Activated B cell treated with CpG ODN at 0.5 μM for 24 hours (primary cell): ENCODE data around the gene ARHGAP4. TPM values are rescaled to one million over a fixed set of nuclear protein-coding genes. Genes with fewer than 3 reads are reported as not detected.

Experiments
- ATAC-seq: fragments of 200-7000 bp; cut with Tn5 transposase; one replicate; pipeline ENCODE4 v1.10.0; 2021; ENCODE audit warnings: low read depth, mild to moderate bottlenecking, moderate library complexity
- CTCF ChIA-PET: fragments of 350-600 bp; sonication (Branson Sonifier 250); formaldehyde crosslinking; loops from one replicate; lab custom pipeline; 2021; ENCODE audit warnings: antibody characterized with exemption; lab: Charles Lee
- POLR2A ChIA-PET: fragments of 350-600 bp; sonication (Branson Sonifier 250); formaldehyde crosslinking; loops from one replicate; lab custom pipeline; 2021; ENCODE audit warnings: antibody characterized with exemption; lab: Charles Lee
- DNase-seq: peaks from one replicate; pipeline ENCODE4 v3.0.0; 2022
- H3K27ac Mint-ChIP-seq: one replicate; pipeline ENCODE4 v1.8.0; 2020; ENCODE audit warnings: mixed read lengths
- H3K27me3 Mint-ChIP-seq: one replicate; pipeline ENCODE4 v1.8.0; 2021; ENCODE audit warnings: mixed read lengths
- H3K36me3 Mint-ChIP-seq: one replicate; pipeline ENCODE4 v1.8.0; 2021; ENCODE audit warnings: low read depth, mixed read lengths
- H3K4me1 Mint-ChIP-seq: one replicate; pipeline ENCODE4 v1.8.0; 2021; ENCODE audit warnings: mixed read lengths
- H3K4me3 Mint-ChIP-seq: one replicate; pipeline ENCODE4 v1.8.0; 2020; ENCODE audit warnings: mild to moderate bottlenecking, mixed read lengths
- H3K9me3 Mint-ChIP-seq: one replicate; pipeline ENCODE4 v1.8.0; 2020; ENCODE audit warnings: mixed read lengths
- intact Hi-C: fragments of 100-400 bp; cut with micrococcal nuclease; formaldehyde crosslinking; loops from one replicate; pipeline ENCODE4 v1.15.1; 2024
- total RNA-seq: library from RNA; stranded (reverse); gene quantifications from 2 replicates; pipeline ENCODE4 v1.2.3, GENCODE V29; 2022
- TF ChIP-seq, protein P1 (sequence below): fragments of 200-600 bp; IDR thresholded peaks from one replicate; pipeline ENCODE4 v1.8.0; 2022; ENCODE audit warnings: antibody characterized with exemption, mild to moderate bottlenecking

ARHGAP4 gene
- total RNA-seq, 1 donor from 2014 or later, result 158 TPM

DNA sequence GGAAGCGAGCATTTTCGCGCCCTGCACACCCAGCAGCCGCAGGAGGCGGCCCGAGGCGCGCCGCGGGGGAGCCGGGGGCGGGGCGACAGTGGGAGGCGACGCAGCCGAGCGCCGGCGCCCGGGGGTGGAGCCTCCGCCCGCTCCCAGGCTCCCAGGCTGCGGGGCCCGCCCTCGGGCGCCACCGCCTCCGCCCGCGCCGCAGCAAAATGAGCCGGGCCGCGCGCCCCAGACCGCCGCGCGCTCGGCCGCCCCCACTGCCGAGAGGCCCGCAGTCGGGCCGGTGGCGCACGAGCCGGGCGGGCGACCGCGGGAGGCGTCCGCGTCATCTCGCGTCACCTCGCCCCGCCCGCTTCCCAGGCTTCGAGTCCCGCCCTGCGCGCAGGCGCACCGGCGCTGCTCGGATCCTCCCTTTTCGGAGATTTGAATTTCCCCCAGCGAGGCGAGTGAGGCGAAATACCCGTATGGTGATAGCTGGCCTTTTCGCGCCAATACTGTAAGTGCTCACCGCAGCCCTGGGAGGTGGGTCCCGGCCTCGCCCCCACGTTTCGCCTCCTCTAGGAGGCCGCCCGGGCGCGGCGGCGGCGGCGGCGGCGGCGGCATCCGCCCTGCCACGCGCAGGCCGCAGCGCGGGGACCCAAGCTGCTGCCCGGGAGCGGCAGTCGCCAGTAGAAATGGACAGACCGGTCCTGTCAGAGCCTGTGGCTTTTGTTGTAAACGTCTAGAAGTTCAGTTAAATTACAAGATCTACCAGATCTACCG lies 46.5 kb upstream of the ARHGAP4 start, which contains the start of gene TMEM187:
Gene TMEM187, plus strand, starts transcription at position 387 of the 759 bp plus-strand sequence. CDS start 9,309 bp downstream, outside the sequence.
- H3K4me1 Mint-ChIP-seq, result peaks cover 36% of the 10 kb centered on the region
- ATAC-seq (peak; percentile 60), DNase-seq (peak; percentile 75)
- H3K27ac Mint-ChIP-seq, result peak within 1 kb of the TSS; percentile 100
- ChIA-PET CTCF (interaction anchor here (1.9 kb wide), 1 partner anchor 25 kb away, joined by 6 read pairs; no protein-coding TSS in a partner anchor), POLR2A (interaction anchor here (0.9 to 8.1 kb wide), 9 partner anchors 9 to 406 kb away, joined by 3 to 114 read pairs (median 11); partner anchors contain the start of genes ARHGAP4, EMD, IRAK1 and NAA10)
- TF ChIP-seq, protein P1, sequence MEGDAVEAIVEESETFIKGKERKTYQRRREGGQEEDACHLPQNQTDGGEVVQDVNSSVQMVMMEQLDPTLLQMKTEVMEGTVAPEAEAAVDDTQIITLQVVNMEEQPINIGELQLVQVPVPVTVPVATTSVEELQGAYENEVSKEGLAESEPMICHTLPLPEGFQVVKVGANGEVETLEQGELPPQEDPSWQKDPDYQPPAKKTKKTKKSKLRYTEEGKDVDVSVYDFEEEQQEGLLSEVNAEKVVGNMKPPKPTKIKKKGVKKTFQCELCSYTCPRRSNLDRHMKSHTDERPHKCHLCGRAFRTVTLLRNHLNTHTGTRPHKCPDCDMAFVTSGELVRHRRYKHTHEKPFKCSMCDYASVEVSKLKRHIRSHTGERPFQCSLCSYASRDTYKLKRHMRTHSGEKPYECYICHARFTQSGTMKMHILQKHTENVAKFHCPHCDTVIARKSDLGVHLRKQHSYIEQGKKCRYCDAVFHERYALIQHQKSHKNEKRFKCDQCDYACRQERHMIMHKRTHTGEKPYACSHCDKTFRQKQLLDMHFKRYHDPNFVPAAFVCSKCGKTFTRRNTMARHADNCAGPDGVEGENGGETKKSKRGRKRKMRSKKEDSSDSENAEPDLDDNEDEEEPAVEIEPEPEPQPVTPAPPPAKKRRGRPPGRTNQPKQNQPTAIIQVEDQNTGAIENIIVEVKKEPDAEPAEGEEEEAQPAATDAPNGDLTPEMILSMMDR, result no peak
- intact Hi-C loops, result loop anchor here (1.0 kb wide), 2 partner anchors 12 to 178 kb away; partner anchors contain the start of genes IDH3G and SSR4
- no peaks in the 10 kb centered on the region for H3K27me3 Mint-ChIP-seq
- H3K4me3 Mint-ChIP-seq, result peak within 1 kb of the TSS; percentile 100
- no peaks in the 10 kb centered on the region for H3K9me3 Mint-ChIP-seq
- peaks cover 12% of the 10 kb centered on the region for H3K36me3 Mint-ChIP-seq

DNA sequence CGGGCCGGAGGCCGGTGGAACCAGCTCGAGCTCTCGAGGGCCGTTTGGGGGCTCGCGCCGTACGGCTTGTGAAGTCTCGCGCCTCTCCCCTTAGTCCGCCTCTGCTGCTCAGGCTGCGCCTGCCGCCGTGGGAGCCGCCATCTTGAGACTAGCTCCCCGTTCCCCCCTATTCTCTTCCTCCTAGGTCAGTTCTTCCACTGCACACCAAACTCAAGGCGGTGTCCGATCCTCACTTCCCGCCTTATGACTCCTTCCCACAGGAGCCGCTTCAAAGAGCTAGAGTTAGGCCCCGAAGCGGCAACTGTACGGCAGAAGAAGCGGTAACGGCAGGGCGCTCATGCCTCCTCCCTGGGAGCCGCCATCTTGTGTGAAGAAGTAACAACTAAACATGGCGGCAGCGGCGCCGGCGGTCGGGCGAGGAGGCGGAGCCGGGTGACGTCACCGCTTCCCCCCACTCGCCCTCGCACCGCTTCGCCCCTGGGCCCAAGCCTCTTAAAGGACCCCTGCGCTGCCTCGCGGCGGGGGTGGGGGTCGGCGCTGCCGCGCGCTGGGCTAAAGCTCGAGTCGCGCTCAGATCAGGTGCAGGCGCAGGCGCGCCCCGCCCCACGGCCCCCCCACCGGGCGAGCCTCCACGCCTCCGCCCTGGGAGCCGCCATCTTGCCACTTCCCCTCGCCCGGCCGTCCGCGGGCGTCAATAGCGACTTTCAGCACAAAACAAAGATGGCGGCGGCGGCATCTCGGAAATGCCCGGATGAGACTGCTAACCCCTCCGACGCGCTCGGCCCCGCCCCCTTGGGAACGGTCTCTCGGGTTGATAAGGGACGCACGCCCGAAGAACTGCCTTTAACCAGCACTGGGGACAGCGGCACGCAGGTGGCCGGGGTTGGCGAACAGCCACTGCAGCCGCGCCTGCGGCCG lies 45.6 kb upstream of the ARHGAP4 start, which contains the start of gene HCFC1:
Gene HCFC1, minus strand, starts transcription at position 369 of the 918 bp plus-strand sequence. CDS start 978 bp downstream, outside the sequence.
- ChIA-PET CTCF (interaction anchor here (1.5 to 1.9 kb wide), 2 partner anchors 25 to 42 kb away, joined by 5 to 6 read pairs; no protein-coding TSS in a partner anchor), POLR2A (interaction anchor here (0.7 to 8.1 kb wide), 24 partner anchors 9 to 745 kb away, joined by 3 to 114 read pairs (median 4); partner anchors contain the start of genes ARHGAP4, EMD, IDH3G and IRAK1)
- DNase-seq (peak; percentile 81), ATAC-seq (peak; percentile 48)
- peaks cover 44% of the 10 kb centered on the region for H3K4me1 Mint-ChIP-seq
- peak within 1 kb of the TSS; percentile 100 for H3K27ac Mint-ChIP-seq
- H3K9me3 Mint-ChIP-seq, result no peaks in the 10 kb centered on the region
- peaks cover 17% of the 10 kb centered on the region for H3K36me3 Mint-ChIP-seq
- no peaks in the 10 kb centered on the region for H3K27me3 Mint-ChIP-seq
- intact Hi-C loops, result loop anchor here (1.0 to 2.0 kb wide), 7 partner anchors 37 to 408 kb away; partner anchors contain the start of genes EMD, IDH3G, MECP2 and SSR4
- TF ChIP-seq, protein P1, result no peak
- H3K4me3 Mint-ChIP-seq, result peak within 1 kb of the TSS; percentile 100

DNA sequence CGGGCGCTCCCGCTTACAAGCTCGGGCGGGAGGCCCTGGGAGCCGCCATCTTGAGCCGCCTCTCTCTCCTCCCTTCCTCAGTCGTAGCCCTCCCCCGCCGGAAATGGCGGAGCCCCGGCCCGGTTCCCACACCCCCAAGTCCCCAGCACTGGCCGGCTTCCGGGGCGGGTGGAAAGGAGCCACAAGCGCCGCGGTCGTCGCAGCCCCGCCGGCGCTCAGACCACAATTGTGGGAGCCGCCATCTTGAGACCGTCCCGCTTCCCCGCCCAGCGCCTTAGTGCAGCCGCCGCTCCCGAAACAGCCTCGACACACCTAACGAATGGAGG lies 45.0 kb upstream of the ARHGAP4 start:
- H3K27me3 Mint-ChIP-seq, result no peaks in the 10 kb centered on the region
- H3K4me1 Mint-ChIP-seq, result peaks cover 50% of the 10 kb centered on the region
- POLR2A ChIA-PET, result interaction anchor here (0.7 to 8.1 kb wide), 22 partner anchors 10 to 1013 kb away, joined by 3 to 114 read pairs (median 4); partner anchors contain the start of genes ARHGAP4, EMD, IDH3G and IRAK1
- ATAC-seq (peak; percentile 50), DNase-seq (peak; percentile 71)
- intact Hi-C loops, result loop anchor here (1.0 to 2.0 kb wide), 6 partner anchors 38 to 408 kb away; partner anchors contain the start of genes EMD and MECP2
- CTCF ChIA-PET, result interaction anchor here (1.5 to 1.9 kb wide), 2 partner anchors 24 to 42 kb away, joined by 5 to 6 read pairs; no protein-coding TSS in a partner anchor
- TF ChIP-seq, protein P1, result no peak
- peak overlapping the region; percentile 100 for H3K27ac Mint-ChIP-seq
- H3K4me3 Mint-ChIP-seq, result peak overlapping the region; percentile 100
- peaks cover 17% of the 10 kb centered on the region for H3K36me3 Mint-ChIP-seq
- no peaks in the 10 kb centered on the region for H3K9me3 Mint-ChIP-seq

DNA sequence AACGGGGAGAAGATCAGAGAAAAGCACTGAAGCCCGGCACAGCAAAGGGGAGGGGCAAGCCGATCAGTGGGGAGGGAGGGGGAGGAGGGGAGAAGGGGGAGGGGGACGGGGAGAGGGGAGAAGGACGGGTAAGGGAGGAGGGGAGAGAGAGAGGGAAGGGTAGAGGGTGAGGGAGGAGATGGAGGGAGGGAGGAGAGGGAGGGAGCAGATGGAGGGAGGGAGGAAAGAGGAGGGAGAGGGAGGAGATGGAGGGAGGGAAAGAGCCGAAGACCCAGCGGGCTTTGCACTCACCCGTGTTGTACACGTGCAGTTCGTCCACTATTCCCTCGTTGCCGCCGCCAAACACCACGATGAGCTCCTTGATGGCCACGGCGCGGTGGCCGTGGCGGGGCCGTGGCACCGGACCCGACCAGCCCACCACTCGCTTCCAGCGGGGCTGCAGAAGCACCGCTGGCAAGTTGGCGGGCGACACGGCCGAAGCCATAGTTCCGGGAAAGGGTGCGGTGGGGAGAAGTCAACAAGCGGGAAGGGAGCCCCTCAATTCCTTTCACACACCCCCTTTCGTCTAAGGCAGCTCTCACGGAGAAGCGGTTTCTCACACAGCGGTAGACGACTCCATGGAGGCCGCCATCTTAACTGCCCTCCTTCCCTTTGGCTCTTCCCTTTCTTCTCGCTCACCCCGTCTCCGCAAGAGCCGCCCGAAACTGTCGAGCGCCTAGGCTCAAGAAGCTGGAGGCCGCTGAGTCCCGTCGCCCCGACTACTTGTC lies 44.5 kb upstream of the ARHGAP4 start:
- peak; percentile 5 for ATAC-seq
- TF ChIP-seq, protein P1, result no peak
- Mint-ChIP-seq H3K4me1 (peaks cover 56% of the 10 kb centered on the region), H3K4me3 (peak overlapping the region; percentile 100), H3K27me3 (no peaks in the 10 kb centered on the region), H3K27ac (peak overlapping the region; percentile 100), H3K9me3 (no peaks in the 10 kb centered on the region), H3K36me3 (peaks cover 17% of the 10 kb centered on the region)
- intact Hi-C loops, result loop anchor here (1.0 to 2.0 kb wide), 6 partner anchors 38 to 409 kb away; partner anchors contain the start of genes EMD and MECP2
- ChIA-PET CTCF (interaction anchor here (1.5 to 1.9 kb wide), 2 partner anchors 23 to 43 kb away, joined by 5 to 6 read pairs; no protein-coding TSS in a partner anchor), POLR2A (interaction anchor here (0.5 to 8.1 kb wide), 24 partner anchors 9 to 1012 kb away, joined by 3 to 114 read pairs (median 4); partner anchors contain the start of genes ARHGAP4, EMD, IDH3G and IRAK1)
- DNase-seq, result no peak
